Neural progenitor cell (in vitro differentiated cells): ENCODE data around the gene KDM2B. TPM values are rescaled to one million over a fixed set of nuclear protein-coding genes. Genes with fewer than 3 reads are reported as not detected.
A peak's percentile ranks its signal among the peaks of the same experiment; 100 is the strongest.

Experiments
- DNase-seq: peaks from one replicate; pipeline ENCODE4 v3.0.0-alpha.2; 2016; ENCODE audit warnings: low spot score
- H2AFZ ChIP-seq: fragments of 200-600 bp; sonication (generic); replicated peaks from 2 replicates; pipeline ENCODE4 v1.6.1; 2016; ENCODE audit warnings: antibody characterized with exemption
- H3F3A ChIP-seq: fragments of 200-600 bp; sonication (generic); 2 replicates; pipeline ENCODE4 v1.6.1; 2016; ENCODE audit warnings: antibody characterized with exemption, low read depth
- H3K27ac ChIP-seq: fragments of 200-600 bp; sonication (generic); 2 replicates; pipeline ENCODE4 v1.5.1; 2016; ENCODE audit warnings: mild to moderate bottlenecking
- H3K27me3 ChIP-seq: fragments of 200-600 bp; sonication (generic); 2 replicates; pipeline ENCODE4 v1.6.1; 2016; ENCODE audit warnings: mild to moderate bottlenecking, moderate library complexity
- H3K36me3 ChIP-seq: fragments of 200-600 bp; sonication (generic); 2 replicates; pipeline ENCODE4 v1.5.1; 2016
- H3K4me1 ChIP-seq: fragments of 200-600 bp; sonication (generic); 2 replicates; pipeline ENCODE4 v1.6.1; 2016; ENCODE audit warnings: mixed run types
- H3K4me2 ChIP-seq: fragments of 200-600 bp; sonication (generic); 2 replicates; pipeline ENCODE4 v1.6.1; 2016
- H3K4me3 ChIP-seq: fragments of 200-600 bp; sonication (generic); 2 replicates; pipeline ENCODE4 v1.5.1; 2016
- H3K79me2 ChIP-seq: fragments of 200-600 bp; sonication (generic); 2 replicates; pipeline ENCODE4 v1.6.1; 2016; ENCODE audit warnings: low read depth
- H3K9ac ChIP-seq: fragments of 200-600 bp; sonication (generic); 2 replicates; pipeline ENCODE4 v1.6.1; 2016
- H3K9me3 ChIP-seq: fragments of 200-600 bp; sonication (generic); 2 replicates; pipeline ENCODE4 v1.5.1; 2016; ENCODE audit warnings: low read depth
- H4K20me1 ChIP-seq: fragments of 200-600 bp; sonication (generic); 2 replicates; pipeline ENCODE4 v1.6.1; 2016; ENCODE audit warnings: low read depth
- H3K27ac Mint-ChIP-seq: 3 replicates; pipeline ENCODE4 v1.8.0; 2021; ENCODE audit warnings: mixed read lengths
- H3K27me3 Mint-ChIP-seq: 2 replicates; pipeline ENCODE4 v1.8.0; 2022; ENCODE audit warnings: low read depth, mild to moderate bottlenecking, inconsistent platforms, moderate library complexity, mixed read lengths; ENCODE audit not compliant: insufficient read depth
- H3K36me3 Mint-ChIP-seq: 3 replicates; pipeline ENCODE4 v1.8.0; 2021; ENCODE audit warnings: mixed read lengths
- H3K4me1 Mint-ChIP-seq: 3 replicates; pipeline ENCODE4 v1.8.0; 2021; ENCODE audit warnings: mixed read lengths
- H3K4me3 Mint-ChIP-seq: 3 replicates; pipeline ENCODE4 v1.8.0; 2021; ENCODE audit warnings: mild to moderate bottlenecking, moderate library complexity, mixed read lengths
- H3K9me3 Mint-ChIP-seq: 3 replicates; pipeline ENCODE4 v1.8.0; 2020; ENCODE audit warnings: mixed read lengths
- EZH2 ChIP-seq: fragments of 200-600 bp; sonication (generic); IDR thresholded peaks from 2 replicates; pipeline ENCODE4 v1.6.1; 2017; ENCODE audit warnings: antibody characterized with exemption, mild to moderate bottlenecking, moderate library complexity
- EZH2phosphoT487 ChIP-seq: fragments of 200-600 bp; sonication (generic); IDR thresholded peaks from 2 replicates; pipeline ENCODE4 v1.6.1; 2017; ENCODE audit warnings: antibody characterized with exemption
- total RNA-seq: library from RNA; depleted of rRNA; stranded (reverse); fragments of >200 nt; gene quantifications from 2 replicates; pipeline ENCODE4 v1.2.3, GENCODE V29; 2015; ENCODE audit warnings: low replicate concordance
- TF ChIP-seq, protein P1 (sequence below): fragments of 200-600 bp; sonication (generic); IDR thresholded peaks from 2 replicates; pipeline ENCODE4 v1.5.1; 2017; ENCODE audit warnings: antibody characterized with exemption, mild to moderate bottlenecking

The KDM2B gene
- total RNA-seq, 1 donor from 2014 or later: 85.3 TPM

DNA sequence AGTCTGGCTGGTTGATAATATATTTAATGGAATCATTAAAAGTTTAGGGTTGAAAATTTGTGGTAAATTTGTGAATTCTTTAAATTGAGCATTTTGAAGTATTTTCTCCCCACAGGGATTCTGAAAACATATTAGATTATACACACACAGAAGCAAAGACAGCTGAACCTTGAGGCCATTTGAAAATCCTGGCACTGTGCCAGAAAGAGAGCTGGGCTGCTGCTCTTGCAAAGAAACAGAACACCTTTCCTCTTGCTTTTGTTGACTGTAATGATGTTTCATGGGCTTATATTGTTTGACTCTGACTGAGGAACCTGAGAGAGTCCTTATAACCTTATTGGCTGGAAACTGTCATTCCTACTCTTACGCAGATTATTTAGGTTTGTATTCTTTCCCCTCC, 176.1 kb downstream of the KDM2B start:
- H2AFZ ChIP-seq: no peak overlapping the region
- H3K79me2 ChIP-seq: peaks cover 94% of the 10 kb centered on the region
- H4K20me1 ChIP-seq: peaks cover 38% of the 10 kb centered on the region
- H3K36me3 ChIP-seq: no peaks in the 10 kb centered on the region
- peaks cover 18% of the 10 kb centered on the region for H3K4me1 ChIP-seq
- H3K4me3 ChIP-seq: no peak overlapping the region
- Mint-ChIP-seq H3K4me1 (peaks cover 17% of the 10 kb centered on the region), H3K4me3 (no peak overlapping the region), H3K27me3 (peaks cover under 1% of the 10 kb centered on the region), H3K9me3 (no peaks in the 10 kb centered on the region), H3K36me3 (peaks cover 11% of the 10 kb centered on the region), H3K27ac (no peak overlapping the region)
- no peak overlapping the region for H3K4me2 ChIP-seq
- H3K9me3 ChIP-seq: no peaks in the 10 kb centered on the region
- no peak overlapping the region for H3K27ac ChIP-seq
- peaks cover 9% of the 10 kb centered on the region for H3F3A ChIP-seq
- DNase-seq: no peak
- no peak overlapping the region for H3K9ac ChIP-seq
- H3K27me3 ChIP-seq: no peaks in the 10 kb centered on the region
- no peak for TF ChIP-seq EZH2
- no peak for TF ChIP-seq EZH2phosphoT487
- TF ChIP-seq, protein P1, sequence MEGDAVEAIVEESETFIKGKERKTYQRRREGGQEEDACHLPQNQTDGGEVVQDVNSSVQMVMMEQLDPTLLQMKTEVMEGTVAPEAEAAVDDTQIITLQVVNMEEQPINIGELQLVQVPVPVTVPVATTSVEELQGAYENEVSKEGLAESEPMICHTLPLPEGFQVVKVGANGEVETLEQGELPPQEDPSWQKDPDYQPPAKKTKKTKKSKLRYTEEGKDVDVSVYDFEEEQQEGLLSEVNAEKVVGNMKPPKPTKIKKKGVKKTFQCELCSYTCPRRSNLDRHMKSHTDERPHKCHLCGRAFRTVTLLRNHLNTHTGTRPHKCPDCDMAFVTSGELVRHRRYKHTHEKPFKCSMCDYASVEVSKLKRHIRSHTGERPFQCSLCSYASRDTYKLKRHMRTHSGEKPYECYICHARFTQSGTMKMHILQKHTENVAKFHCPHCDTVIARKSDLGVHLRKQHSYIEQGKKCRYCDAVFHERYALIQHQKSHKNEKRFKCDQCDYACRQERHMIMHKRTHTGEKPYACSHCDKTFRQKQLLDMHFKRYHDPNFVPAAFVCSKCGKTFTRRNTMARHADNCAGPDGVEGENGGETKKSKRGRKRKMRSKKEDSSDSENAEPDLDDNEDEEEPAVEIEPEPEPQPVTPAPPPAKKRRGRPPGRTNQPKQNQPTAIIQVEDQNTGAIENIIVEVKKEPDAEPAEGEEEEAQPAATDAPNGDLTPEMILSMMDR: no peak

DNA sequence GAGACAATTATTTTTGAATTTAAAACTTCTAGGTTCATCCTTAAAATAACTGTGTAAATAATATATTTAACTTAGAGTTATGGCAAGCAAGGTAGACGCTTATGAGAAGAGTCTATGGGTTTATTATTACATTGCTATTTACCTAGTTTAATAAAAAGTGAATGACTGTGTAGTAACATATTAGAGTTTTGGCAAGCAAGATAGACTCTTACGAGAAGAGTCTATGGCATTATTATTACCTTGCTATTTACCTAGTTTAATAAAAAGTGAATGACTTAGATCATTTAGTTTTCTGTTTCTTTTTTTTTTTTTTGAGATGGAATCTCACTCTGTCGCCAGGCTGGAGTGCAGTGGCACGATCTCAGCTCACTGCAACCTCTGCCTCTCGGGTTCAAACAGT, 177.1 kb downstream of the KDM2B start:
- Histone ChIP-seq H3K27ac (no peak overlapping the region), H3K9me3 (no peaks in the 10 kb centered on the region), H2AFZ (no peak overlapping the region), H3K9ac (no peak overlapping the region), H3K79me2 (peaks cover 91% of the 10 kb centered on the region), H3K4me3 (no peak overlapping the region), H3K36me3 (no peaks in the 10 kb centered on the region), H3F3A (peaks cover 19% of the 10 kb centered on the region), H3K4me2 (no peak overlapping the region), H3K27me3 (no peaks in the 10 kb centered on the region), H3K4me1 (peaks cover 23% of the 10 kb centered on the region), H4K20me1 (peaks cover 36% of the 10 kb centered on the region)
- TF ChIP-seq EZH2phosphoT487: no peak
- no peak for TF ChIP-seq EZH2
- TF ChIP-seq, protein P1: no peak
- peaks cover 2% of the 10 kb centered on the region for H3K27me3 Mint-ChIP-seq
- DNase-seq: no peak
- peaks cover 19% of the 10 kb centered on the region for H3K4me1 Mint-ChIP-seq
- no peak overlapping the region for H3K4me3 Mint-ChIP-seq
- H3K9me3 Mint-ChIP-seq: no peaks in the 10 kb centered on the region
- H3K27ac Mint-ChIP-seq: no peak overlapping the region
- H3K36me3 Mint-ChIP-seq: peaks cover 11% of the 10 kb centered on the region

DNA sequence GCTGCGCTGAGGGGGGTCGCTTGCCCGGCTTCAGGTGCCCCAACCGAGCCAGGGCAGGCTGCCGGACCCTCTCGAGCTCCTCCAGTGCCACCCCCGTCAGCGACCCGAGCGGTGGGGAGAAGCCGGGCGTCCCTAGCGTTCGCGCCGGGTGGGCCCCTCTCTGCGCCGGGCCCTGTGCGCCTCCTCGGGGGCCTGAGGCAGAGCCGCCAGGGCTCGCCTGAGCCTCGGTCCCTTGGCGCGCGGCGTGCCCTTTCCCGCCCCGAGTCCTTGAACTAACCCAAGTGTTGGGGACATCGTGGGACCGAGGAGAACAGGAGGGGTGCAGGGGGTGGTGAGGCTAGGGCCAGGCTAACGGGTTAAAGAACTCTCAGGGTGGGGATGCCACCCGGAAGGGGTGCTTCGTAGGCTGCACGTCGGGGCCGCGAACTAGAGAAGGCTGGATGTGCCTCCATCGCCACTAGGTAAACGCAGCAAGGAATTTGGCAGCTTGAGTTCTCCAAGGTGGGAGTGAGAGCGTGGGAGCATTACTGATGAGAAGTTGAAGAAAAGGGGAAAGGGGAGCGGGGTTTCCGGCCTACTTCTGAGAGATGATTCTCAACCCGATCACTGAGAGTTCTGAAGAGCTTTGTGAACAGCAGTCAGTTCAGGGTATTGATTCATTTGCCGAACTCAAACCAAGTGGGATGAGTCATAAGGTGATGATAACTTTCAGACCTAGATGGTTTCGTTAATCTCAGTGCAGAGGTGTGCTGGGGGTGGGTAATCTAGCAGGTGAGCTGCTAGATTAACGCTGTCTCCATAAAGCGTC, 180.3 kb downstream of the KDM2B start:
- DNase-seq: peak; percentile 60

More for the DNA sequence above, 180.3 kb downstream of the KDM2B start:
- H3K4me3 ChIP-seq: peak overlapping the region; percentile 64
- no peak for TF ChIP-seq EZH2
- TF ChIP-seq, protein P1: no peak
- TF ChIP-seq EZH2phosphoT487: no peak
- peaks cover 63% of the 10 kb centered on the region for H3K79me2 ChIP-seq
- Mint-ChIP-seq H3K36me3 (peaks cover 2% of the 10 kb centered on the region), H3K27ac (no peak overlapping the region), H3K4me1 (peaks cover 24% of the 10 kb centered on the region), H3K9me3 (peaks cover 2% of the 10 kb centered on the region), H3K4me3 (peak overlapping the region; percentile 96), H3K27me3 (peaks cover 2% of the 10 kb centered on the region)
- peak overlapping the region; percentile 90 for H3K4me2 ChIP-seq
- peak overlapping the region; percentile 7 for H2AFZ ChIP-seq
- peak overlapping the region; percentile 1 for H3K27ac ChIP-seq
- peaks cover 24% of the 10 kb centered on the region for H3K4me1 ChIP-seq
- no peaks in the 10 kb centered on the region for H3K27me3 ChIP-seq
- H3K9ac ChIP-seq: peak overlapping the region; percentile 59
- no peaks in the 10 kb centered on the region for H3K9me3 ChIP-seq
- no peaks in the 10 kb centered on the region for H3K36me3 ChIP-seq
- H4K20me1 ChIP-seq: peaks cover 22% of the 10 kb centered on the region
- H3F3A ChIP-seq: peaks cover 20% of the 10 kb centered on the region
